ENCODE results near the gene KCNG2. TPM values are rescaled to one million over a fixed set of nuclear protein-coding genes. Genes with fewer than 3 reads are reported as not detected.

The KCNG2 gene
- total and polyA plus RNA-seq, 2 of the 4 experiments (the other 2 are of a cell fraction): not detected

- H3K18ac ChIP-seq (ENCODE audit: low read depth, low read length): no peak overlapping the region
- H3K9me3 ChIP-seq (ENCODE audit: control insufficient read depth, insufficient read depth, low read length): no peaks in the 10 kb centered on the region
- in situ Hi-C loops (cut with MboI; ENCODE audit: low sequenced_read_pairs): no loop called here
- H2BK5ac ChIP-seq (ENCODE audit: low read depth, low read length, poor library complexity, severe bottlenecking): no peak overlapping the region
- no peak overlapping the region for H3K9ac ChIP-seq (ENCODE audit: low read depth, low read length)
- TF ChIP-seq MXI1 (IDR thresholded peaks at IDR 0.05; ENCODE audit: borderline replicate concordance, low read depth, low read length) (no peak), RAD21 (IDR thresholded peaks at IDR 0.05; ENCODE audit: low read length) (no peak), MAZ (IDR thresholded peaks at IDR 0.05; ENCODE audit: borderline replicate concordance, low read depth, low read length) (no peak), CEBPB (IDR thresholded peaks at IDR 0.05; ENCODE audit: low read depth, low read length) (no peak), MAFK (IDR thresholded peaks at IDR 0.05; ENCODE audit: low read depth, low read length) (no peak), ELK1 (IDR thresholded peaks at IDR 0.05; ENCODE audit: borderline replicate concordance, low read depth, low read length) (no peak), POLR2A (IDR thresholded peaks at IDR 0.05; ENCODE audit: low read depth, low read length) (no peak), CHD1 (IDR thresholded peaks at IDR 0.05; ENCODE audit: low read depth, low read length) (no peak), RFX5 (IDR thresholded peaks at IDR 0.05; ENCODE audit: low read depth, low read length) (no peak), NFE2L2 (IDR thresholded peaks at IDR 0.05; ENCODE audit: low read depth, low read length) (no peak), USF2 (IDR thresholded peaks at IDR 0.05; ENCODE audit: low read depth, low read length) (no peak), FOS (IDR thresholded peaks at IDR 0.05; ENCODE audit: low read depth, low read length) (no peak), BHLHE40 (IDR thresholded peaks at IDR 0.05; ENCODE audit: low read depth, low read length) (no peak), RCOR1 (IDR thresholded peaks at IDR 0.05; ENCODE audit: insufficient replicate concordance, low read length) (no peak), SMC3 (IDR thresholded peaks at IDR 0.05; ENCODE audit: low read depth, low read length) (no peak), CTCF (conservative IDR thresholded peaks at IDR 0.05; ENCODE audit: low read depth, low read length) (no peak)
- no peak overlapping the region for H2BK120ac ChIP-seq (ENCODE audit: low read depth, low read length)
- no TSS peak for BruUV-seq (replicated peaks)
- H3K9me1 ChIP-seq (ENCODE audit: insufficient read depth, low read length): peaks cover 21% of the 10 kb centered on the region
- POLR2A ChIA-PET (ENCODE audit: unreplicated experiment): no interaction called here
- H3K56ac ChIP-seq (ENCODE audit: extremely low read depth, insufficient read depth, low read length): no peak overlapping the region
- H3K14ac ChIP-seq (replicated peaks; ENCODE audit: low read depth, low read length): no peak overlapping the region
- H3K4me3 ChIP-seq (ENCODE audit: insufficient read depth, low read depth, low read length): no peak overlapping the region
- no peak overlapping the region for H4K91ac ChIP-seq (ENCODE audit: insufficient read depth, low read depth, low read length)
- no peak overlapping the region for H4K8ac ChIP-seq (ENCODE audit: low read depth in 2 of 2, low read length in 2 of 2)
- H3K36me3 ChIP-seq (ENCODE audit: control insufficient read depth, insufficient read depth, low read length): peaks cover 32% of the 10 kb centered on the region
- 93% methylated on average over 2 of the region's 14 CpGs; no CpG with 5 or more reads in 1 of the 2 experiments for WGBS, 2 experiments (ENCODE audit: extremely low coverage in 2 of 2, insufficient read length in 1 of 2)
- no peak overlapping the region for H2BK20ac ChIP-seq (ENCODE audit: low read depth, low read length)
- H3K27me3 ChIP-seq (ENCODE audit: control insufficient read depth, insufficient read depth, low read length): no peaks in the 10 kb centered on the region
- H4K20me1 ChIP-seq (ENCODE audit: insufficient read depth, low read length): peaks cover 66% of the 10 kb centered on the region
- H2BK15ac ChIP-seq (ENCODE audit: low read depth, low read length): no peak overlapping the region
- peaks cover 15 to 82% of the 10 kb centered on the region in 2 experiments for H3K79me1 ChIP-seq (ENCODE audit: low read depth in 1 of 2, low read length in 2 of 2)
- intact Hi-C loops (cut with micrococcal nuclease): no loop called here
- H2AK5ac ChIP-seq (ENCODE audit: low read depth, low read length): no peak overlapping the region
- H3K4ac ChIP-seq (ENCODE audit: low read depth, low read length): no peak overlapping the region
- dilution Hi-C loops (cut with HindIII; ENCODE audit: low sequenced_read_pairs, unreplicated experiment): no loop called here
- H3K4me2 ChIP-seq (ENCODE audit: low read depth, low read length): no peak overlapping the region
- DNase-seq: peak; percentile 45
- H2AFZ ChIP-seq (replicated peaks; ENCODE audit: low read length, poor library complexity): peak overlapping the region; percentile 11
- peak overlapping the region; percentile 4; the same call in 1 of the 2 replicates for H3K23ac ChIP-seq (ENCODE audit: low read depth, low read length)
- H2AK9ac ChIP-seq (replicated peaks; ENCODE audit: low read depth, low read length, poor library complexity): peak overlapping the region; percentile 24
- H4K5ac ChIP-seq (ENCODE audit: low read depth, low read length): no peak overlapping the region
- CTCF ChIA-PET: no interaction called here
- H3K27ac ChIP-seq (ENCODE audit: insufficient read depth, low read length): no peak overlapping the region
- 0 out of 2 replicates have a peak, but pooled peaks have one; percentile 3 for ATAC-seq (ENCODE audit: low read depth)
- peaks cover 14% of the 10 kb centered on the region for H3K4me1 ChIP-seq (ENCODE audit: control insufficient read depth, insufficient read depth, low read length)
Observed at GRCh38 chr18:79947054-79947755, 149.5 kb downstream of the KCNG2 start.

All from IMR-90 (cell line).